Measurements from ENCODE around the gene SCAPER.

- TF ChIP-seq POLR2AphosphoS5 (IDR thresholded peaks at IDR 0.05) (no peak), CTCF (IDR thresholded peaks at IDR 0.05; ENCODE audit: poor library complexity, severe bottlenecking) (no peak)
Measured at GRCh38 chr15:76426941-76427340, 478.2 kb downstream of the SCAPER start.
